Retina (tissue), 1 donor: Measurements from ENCODE around the gene IFT22.
"Not testable (repeated sequence)": the region's sequence is repeated elsewhere in the genome, so short reads cannot be mapped to it uniquely, and the experiment has no call there.

ENCODE experiments used
- DNase-seq: peaks from one replicate; pipeline ENCODE4 v3.0.0-alpha.2; 2016

IFT22 gene

GRCh38 chr7:101308245-101309085, 13.1 kb downstream of the IFT22 start:
- DNase-seq, result peak; percentile 74

- no peak for DNase-seq
These were observed 15.3 kb downstream of the IFT22 start for GRCh38 chr7:101306307-101306706.

- peak; percentile 56 for DNase-seq
These were observed 18.4 kb downstream of the IFT22 start for GRCh38 chr7:101303102-101303701.

- peak; percentile 65 for DNase-seq
These were observed 18.9 kb downstream of the IFT22 start for GRCh38 chr7:101302641-101303101.

GRCh38 chr7:101300465-101301376, 20.9 kb downstream of the IFT22 start:
- no peak for DNase-seq

GRCh38 chr7:101299511-101300464, 21.8 kb downstream of the IFT22 start:
- peak; percentile 58 for DNase-seq

GRCh38 chr7:101294832-101295121, 26.8 kb downstream of the IFT22 start:
- DNase-seq, result no peak

- DNase-seq, result no peak
These were observed 27.4 kb downstream of the IFT22 start for GRCh38 chr7:101294039-101294831.

- DNase-seq, result not testable (repeated sequence)
These were observed 28.3 kb downstream of the IFT22 start for GRCh38 chr7:101293069-101294021.

- not testable (repeated sequence) for DNase-seq
These were observed 29.0 kb downstream of the IFT22 start for GRCh38 chr7:101292566-101292965.

- DNase-seq, result peak; percentile 69
These were observed 31.2 kb downstream of the IFT22 start for GRCh38 chr7:101290186-101291037.

- DNase-seq, result not testable (repeated sequence)
These were observed 31.9 kb downstream of the IFT22 start for GRCh38 chr7:101289687-101290086.

GRCh38 chr7:101288439-101288838, 33.2 kb downstream of the IFT22 start:
- DNase-seq, result no peak

- DNase-seq, result no peak
These were observed 34.6 kb downstream of the IFT22 start for GRCh38 chr7:101287032-101287431.

GRCh38 chr7:101285880-101286279, 35.7 kb downstream of the IFT22 start:
- not testable (repeated sequence) for DNase-seq

GRCh38 chr7:101285171-101285570, 36.4 kb downstream of the IFT22 start:
- no peak for DNase-seq

- not testable (repeated sequence) for DNase-seq
These were observed 40.7 kb downstream of the IFT22 start for GRCh38 chr7:101280912-101281311.

GRCh38 chr7:101278461-101279292, 42.9 kb downstream of the IFT22 start:
- DNase-seq, result no peak
